GM11168 (cell line): ENCODE measurements around the gene BMP7.

Source experiments
- in situ Hi-C: fragments of 300-500 bp; cut with MboI; formaldehyde crosslinking; loops from one replicate; pipeline ENCODE4 v1.12.0; 2022; ENCODE audit warnings: low sequenced_read_pairs; ENCODE audit not compliant: unreplicated experiment

BMP7 gene

DNA sequence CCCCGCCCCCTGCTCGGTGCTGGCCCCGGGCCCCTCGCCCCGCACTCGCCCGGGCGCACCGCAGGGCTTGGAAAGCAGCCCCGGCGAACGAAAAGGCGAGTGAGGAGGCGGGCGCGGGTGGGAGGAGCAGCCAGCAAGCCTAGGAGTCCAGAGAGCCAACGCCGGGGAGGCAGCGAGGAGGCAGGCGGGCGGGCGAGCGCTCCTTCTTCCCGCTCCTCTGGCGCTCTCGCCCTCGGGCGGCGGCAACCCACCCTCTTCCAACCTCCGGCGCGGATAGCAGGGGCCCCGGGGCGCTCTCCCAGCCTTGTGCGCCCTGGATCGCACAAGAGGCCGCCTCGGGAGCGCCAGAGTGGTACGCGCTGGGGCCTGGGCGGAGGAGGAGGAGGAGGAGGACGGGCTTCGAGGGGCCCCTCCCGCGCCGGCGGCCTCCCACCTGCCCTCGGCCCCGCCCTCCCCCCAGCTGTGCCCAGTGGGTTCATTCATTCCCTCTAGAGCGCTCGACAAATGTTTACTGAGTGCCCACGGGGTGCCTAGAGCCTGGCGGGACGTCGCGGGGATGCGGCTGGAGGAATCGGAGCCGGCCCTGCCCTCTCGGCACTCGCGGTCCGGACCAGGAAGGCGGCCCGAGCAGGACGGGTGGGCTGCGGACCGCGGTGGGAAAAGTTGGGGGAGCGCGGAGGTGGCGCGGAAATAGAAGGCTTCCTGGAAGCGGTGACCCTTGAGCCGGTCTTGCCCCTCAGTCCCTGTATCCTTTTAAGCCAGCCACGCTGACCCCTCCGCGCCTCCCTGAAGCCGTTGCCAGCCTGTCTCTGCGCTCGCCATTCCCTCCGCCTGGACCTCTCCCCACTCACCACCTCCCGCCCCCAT is at the start of gene BMP7:
BMP7 (minus strand) TSS at position 351 of the 867 bp plus-strand sequence. CDS start 519 bp downstream, outside the sequence.
- in situ Hi-C loops = no loop called here

GRCh38 chr20:57315976-57316480 is 49.6 kb upstream of the BMP7 start:
- in situ Hi-C loops = no loop called here

- in situ Hi-C loops = no loop called here
Measured at GRCh38 chr20:57315083-57315975, 48.9 kb upstream of the BMP7 start.

DNA sequence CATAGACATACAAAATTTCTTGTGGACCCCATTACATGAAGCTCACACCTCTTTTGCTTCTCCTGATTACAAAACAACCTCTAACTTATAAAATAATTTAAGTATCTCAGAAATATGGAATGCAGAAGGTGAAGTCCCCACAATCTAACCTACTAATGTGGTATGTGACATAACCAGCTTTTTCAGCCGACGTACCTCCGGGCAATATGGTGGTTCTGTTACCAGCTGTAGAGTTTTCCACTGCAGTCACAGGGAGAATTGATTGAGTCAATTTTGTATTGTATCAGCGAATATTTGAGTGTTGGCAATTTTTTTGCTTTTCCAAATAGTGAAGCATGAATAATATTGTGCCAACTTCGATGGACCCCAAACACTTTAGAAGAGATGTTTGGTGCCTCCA is 47.5 kb upstream of the BMP7 start:
- in situ Hi-C loops = no loop called here

DNA sequence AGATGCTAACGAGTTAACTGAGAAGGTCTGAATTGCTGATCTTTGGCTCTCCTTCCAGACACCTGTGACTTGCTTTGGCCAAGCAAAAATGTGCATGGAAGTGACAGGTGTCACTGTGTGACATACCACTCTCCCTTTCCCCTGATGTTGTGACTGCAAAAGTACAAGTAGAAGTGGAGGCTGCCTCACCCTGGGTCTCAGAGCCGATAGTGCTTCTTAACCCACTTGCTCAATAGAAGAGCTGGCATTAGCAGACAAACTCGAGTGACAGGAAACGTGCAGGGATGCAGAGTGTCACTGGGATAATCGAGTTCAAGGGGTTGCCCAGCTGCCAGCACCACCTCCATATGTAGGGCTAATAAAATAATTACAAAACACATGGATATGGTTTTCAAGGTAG is 46.8 kb upstream of the BMP7 start:
- in situ Hi-C loops = no loop called here

- in situ Hi-C loops = no loop called here
Measured at GRCh38 chr20:57312138-57312537, 45.7 kb upstream of the BMP7 start.

GRCh38 chr20:57310821-57311514 is 44.5 kb upstream of the BMP7 start:
- in situ Hi-C loops = no loop called here

DNA sequence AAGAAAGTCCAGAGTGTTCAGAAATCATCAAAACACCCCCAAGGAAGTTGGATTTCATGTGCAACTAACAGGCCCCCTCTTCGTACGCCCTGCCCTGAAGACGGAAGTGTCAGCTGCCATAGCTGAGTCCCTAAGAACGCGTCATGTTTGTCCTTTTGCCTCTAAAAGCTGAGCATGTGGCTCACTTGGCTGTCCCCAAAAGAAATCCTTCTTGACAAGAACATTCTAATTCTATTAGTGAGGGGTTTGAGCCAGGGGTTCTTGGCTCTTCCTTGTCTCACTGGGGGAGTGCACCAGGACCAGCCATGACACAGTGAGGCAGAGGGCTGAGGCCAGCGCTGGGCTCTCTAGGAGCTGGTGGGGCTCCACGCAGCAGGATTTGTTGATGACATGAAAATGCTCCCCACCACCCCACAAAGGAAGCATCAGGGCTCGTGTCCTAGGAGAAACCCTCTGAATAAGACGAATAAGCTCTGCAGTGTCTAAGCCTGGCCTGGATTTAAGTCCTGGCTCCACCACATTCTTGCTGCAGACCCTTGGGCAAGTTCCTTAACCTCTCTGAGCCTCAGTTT is 43.2 kb upstream of the BMP7 start:
- in situ Hi-C loops = no loop called here

DNA sequence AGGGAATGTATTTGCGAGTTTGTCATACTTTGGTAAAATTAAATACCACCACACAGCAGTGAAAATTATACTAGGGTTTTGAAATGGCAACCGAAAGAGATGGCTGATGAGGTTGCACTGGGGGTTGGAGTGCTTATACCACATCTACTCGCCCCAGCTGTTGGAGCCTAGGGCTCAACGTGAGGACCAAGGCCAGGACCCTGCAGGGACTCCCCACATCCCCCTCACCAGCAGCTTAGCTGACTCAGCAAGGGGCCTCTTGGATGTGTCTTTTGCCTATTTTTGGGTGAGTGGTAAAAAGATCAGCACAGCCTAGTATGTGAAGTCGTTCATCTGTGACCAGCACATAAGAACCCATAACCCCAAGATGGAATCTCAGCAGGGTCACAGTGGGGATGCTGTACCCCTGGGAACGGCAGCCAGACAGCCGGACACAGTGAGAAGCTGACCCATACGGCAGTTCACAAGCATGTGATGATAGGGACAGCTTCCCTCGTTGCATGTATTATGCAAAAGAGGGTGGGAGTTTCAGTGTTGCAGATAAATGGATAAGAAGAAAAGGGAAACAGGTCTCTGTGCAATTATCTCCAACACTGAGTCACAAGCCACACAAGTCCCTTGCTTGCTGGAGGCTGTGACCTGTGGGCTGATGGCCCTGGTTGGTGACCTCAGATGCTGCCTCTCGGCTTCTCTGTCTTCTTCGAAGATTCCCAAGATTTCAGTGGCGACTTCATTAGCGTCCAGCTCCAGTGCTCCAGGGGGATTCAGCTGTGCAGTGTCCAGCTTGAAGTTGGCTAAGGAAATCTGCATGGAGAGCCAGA is 42.2 kb upstream of the BMP7 start:
- in situ Hi-C loops = no loop called here

DNA sequence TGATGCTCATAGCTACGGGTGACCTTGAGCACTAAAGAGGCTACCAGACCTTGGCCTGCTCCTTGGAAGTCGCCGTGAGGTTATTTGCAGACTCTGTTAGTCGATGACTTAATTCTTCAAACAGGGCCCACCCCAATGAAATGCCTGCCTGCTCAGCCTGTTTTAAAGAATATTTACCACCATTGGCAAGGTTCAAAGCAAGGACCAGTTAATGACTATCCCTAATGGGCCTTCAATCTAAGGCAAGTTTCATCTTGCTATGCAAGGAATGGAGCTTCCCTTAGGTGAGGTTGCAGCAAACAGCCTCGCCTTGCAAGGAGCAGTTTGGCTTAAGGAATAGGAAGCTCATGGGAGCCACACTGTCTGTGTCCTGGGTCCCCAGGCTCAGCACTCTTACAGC is 40.3 kb upstream of the BMP7 start:
- in situ Hi-C loops = no loop called here

DNA sequence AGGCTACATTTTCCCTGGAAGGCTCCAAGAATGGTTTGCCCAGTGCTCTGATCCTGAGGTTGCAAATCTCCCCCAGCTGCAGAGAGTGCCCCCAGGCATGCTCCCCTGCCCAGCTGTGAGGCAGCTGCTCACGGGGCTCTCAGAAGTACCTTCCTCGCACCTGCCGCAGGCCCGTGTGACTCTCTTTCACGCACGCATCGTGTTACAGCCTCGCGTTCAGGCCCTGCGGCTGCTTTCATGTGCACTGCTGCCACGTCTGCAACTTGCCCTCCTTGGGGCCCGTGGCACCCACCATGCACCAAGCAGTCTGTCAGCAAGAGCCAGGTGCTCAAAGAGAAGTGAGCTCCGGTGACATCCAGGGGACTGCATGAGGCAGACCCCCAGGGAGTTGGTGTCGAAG is 34.6 kb upstream of the BMP7 start:
- in situ Hi-C loops = no loop called here

DNA sequence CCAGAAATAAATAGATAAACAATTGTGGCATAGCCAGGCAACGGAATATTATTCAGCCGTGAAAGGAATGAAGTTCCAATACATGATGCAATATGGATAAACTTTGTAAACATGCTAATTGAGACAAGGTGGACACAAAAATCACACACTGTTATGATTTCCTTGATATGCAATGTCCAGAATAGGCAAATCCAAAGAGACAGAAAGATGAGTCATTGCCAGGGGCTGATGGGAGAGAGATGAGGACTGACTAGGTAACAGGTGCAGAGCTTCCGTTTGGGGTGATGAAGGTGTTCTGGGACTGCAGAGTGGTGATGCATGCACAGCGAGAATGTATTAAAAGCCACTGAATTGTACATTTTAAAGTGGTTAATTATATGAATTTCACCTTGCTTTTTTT is 32.0 kb upstream of the BMP7 start:
- in situ Hi-C loops = no loop called here

DNA sequence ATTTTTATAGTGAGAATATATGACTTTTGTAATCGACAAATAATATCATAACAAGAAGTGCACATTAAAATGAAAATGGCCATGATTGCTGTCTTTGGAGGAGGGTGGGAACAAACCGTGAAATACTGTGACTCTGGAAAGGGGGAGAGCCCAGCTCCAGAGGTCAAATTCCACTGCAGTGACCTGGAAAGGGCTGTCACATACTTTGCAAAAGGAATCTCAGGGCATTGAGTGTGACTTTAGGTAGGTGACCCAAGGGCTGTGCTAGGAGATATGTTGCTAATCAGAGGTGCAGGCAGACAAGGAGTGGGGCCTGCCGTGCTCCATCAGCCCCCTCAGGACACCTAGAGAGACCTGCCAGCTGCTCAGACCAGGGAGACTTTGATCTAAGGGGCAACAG is 28.1 kb upstream of the BMP7 start:
- in situ Hi-C loops = no loop called here

- in situ Hi-C loops = no loop called here
Measured at GRCh38 chr20:57293995-57294394, 27.6 kb upstream of the BMP7 start.

GRCh38 chr20:57292611-57293010 is 26.2 kb upstream of the BMP7 start:
- in situ Hi-C loops = no loop called here

DNA sequence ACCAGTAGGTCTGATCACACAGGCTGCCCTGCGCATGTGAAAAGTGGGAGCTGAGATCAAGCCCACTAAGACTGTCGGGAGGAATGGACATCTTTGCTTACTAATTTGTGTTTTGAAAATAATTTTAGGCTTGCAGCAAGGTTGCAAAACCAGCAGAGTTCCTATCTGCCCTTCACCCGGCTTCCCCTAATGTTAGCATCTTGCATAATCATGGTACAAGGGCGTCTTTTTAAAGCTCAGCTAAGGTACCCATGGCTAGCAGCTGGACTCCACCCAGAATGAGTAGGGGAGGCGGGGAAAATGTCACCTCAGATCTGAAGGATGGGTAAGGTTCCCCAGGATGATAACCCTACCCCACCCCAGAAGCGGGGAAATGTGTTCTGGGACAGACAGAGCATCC is 25.3 kb upstream of the BMP7 start:
- in situ Hi-C loops = no loop called here

DNA sequence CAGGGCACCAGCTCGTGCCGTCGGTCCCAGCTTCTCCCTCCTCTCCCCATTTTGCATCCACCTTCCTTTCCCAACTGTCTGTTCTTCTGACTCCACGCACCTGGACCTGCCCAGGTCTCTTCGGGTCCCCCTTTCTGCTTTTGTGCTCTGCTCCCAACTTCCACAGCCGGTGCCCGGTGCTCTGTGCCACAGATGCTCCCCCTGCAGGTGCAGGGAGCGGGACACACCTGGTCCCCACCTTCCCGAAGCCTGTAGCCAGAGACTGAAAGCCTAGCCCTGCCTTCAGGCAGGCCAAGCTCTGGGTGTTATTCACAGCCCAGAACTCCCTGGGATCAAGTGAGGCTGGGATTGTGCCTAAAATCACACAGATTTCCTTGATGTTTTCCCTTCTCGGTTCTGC is 24.6 kb upstream of the BMP7 start:
- in situ Hi-C loops = no loop called here

DNA sequence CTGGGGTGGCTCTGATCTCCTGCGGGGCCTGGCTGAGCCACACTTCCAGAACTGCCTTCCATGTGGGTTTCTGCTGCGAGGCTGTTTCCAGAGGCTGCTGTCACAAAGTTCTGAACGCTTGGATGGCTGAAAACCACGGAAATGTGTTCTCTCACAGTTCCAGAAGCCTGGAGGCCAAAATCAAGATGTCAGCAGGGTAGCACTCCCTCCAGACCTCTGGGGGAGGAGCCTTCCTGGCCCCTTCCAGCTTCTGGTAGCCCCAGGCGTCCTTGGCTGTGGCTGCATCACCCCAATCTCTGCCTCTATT is 23.7 kb upstream of the BMP7 start:
- in situ Hi-C loops = no loop called here

GRCh38 chr20:57289391-57290177 is 23.1 kb upstream of the BMP7 start:
- in situ Hi-C loops = no loop called here
